Caco-2 (cell line): Measurements from ENCODE around the gene LRRC15. TPM values are rescaled to one million over a fixed set of nuclear protein-coding genes. Genes with fewer than 3 reads are reported as not detected.

ENCODE experiments used
- BruUV-seq: library from RNA; stranded (reverse); fragments of 400-500 nt; replicated peaks from 2 replicates; lab custom pipeline; 2021; lab: Mats Ljungman, UMichigan
- CTCF ChIA-PET: fragments of 300-600 bp; sonication (Branson Sonifier 250); formaldehyde crosslinking; loops from one replicate; lab custom pipeline; 2022; ENCODE audit warnings: antibody characterized with exemption; lab: Charles Lee
- POLR2A ChIA-PET: fragments of 300-600 bp; sonication (Branson Sonifier 250); formaldehyde crosslinking; loops from one replicate; lab custom pipeline; 2022; ENCODE audit warnings: antibody characterized with exemption; lab: Charles Lee
- DNase-seq, 2 experiments: peaks; one replicate each; pipeline versions ENCODE4 v3.0.0 to v3.0.0-alpha.2; 2020 to 2022
- H3K27me3 ChIP-seq: replicated peaks from 2 replicates; pipeline ENCODE4 v1.6.0; 2011; ENCODE audit warnings: low read length; ENCODE audit not compliant: control insufficient read depth, insufficient read depth
- H3K36me3 ChIP-seq: 2 replicates; pipeline ENCODE4 v1.5.1; 2011; ENCODE audit warnings: low read length; ENCODE audit not compliant: control insufficient read depth, insufficient read depth
- H3K4me1 ChIP-seq: fragments of 250-450 bp; sonication (Bioruptor Pico); 2 replicates; pipeline ENCODE4 v1.5.1; 2020; ENCODE audit warnings: mild to moderate bottlenecking
- H3K4me3 ChIP-seq: 2 replicates; pipeline ENCODE4 v1.5.1; 2011; ENCODE audit warnings: low read depth, mild to moderate bottlenecking, control low read depth, low read length
- H3K9me3 ChIP-seq: fragments of 250-450 bp; sonication (Bioruptor Pico); 2 replicates; pipeline ENCODE4 v1.5.1; 2020; ENCODE audit warnings: mild to moderate bottlenecking, moderate library complexity
- H3K27ac Mint-ChIP-seq: one replicate; pipeline ENCODE4 v1.8.0; 2022; ENCODE audit warnings: mixed read lengths; ENCODE audit not compliant: unreplicated experiment
- H3K27me3 Mint-ChIP-seq: one replicate; pipeline ENCODE4 v1.8.0; 2022; ENCODE audit warnings: mixed read lengths; ENCODE audit not compliant: insufficient read depth, unreplicated experiment
- H3K36me3 Mint-ChIP-seq: one replicate; pipeline ENCODE4 v1.8.0; 2022; ENCODE audit warnings: mild to moderate bottlenecking, mixed read lengths; ENCODE audit not compliant: insufficient read depth, unreplicated experiment
- H3K4me1 Mint-ChIP-seq: one replicate; pipeline ENCODE4 v1.8.0; 2022; ENCODE audit warnings: low read depth, mixed read lengths; ENCODE audit not compliant: unreplicated experiment
- H3K4me3 Mint-ChIP-seq: one replicate; pipeline ENCODE4 v1.8.0; 2022; ENCODE audit warnings: mild to moderate bottlenecking, moderate library complexity, mixed read lengths; ENCODE audit not compliant: unreplicated experiment
- H3K9me3 Mint-ChIP-seq: one replicate; pipeline ENCODE4 v1.8.0; 2022; ENCODE audit warnings: mixed read lengths; ENCODE audit not compliant: unreplicated experiment
- intact Hi-C: fragments of 100-400 bp; cut with micrococcal nuclease; formaldehyde crosslinking; loops from one replicate; pipeline ENCODE4 v1.10.0; 2022; ENCODE audit not compliant: unreplicated experiment
- total RNA-seq: library from RNA; stranded (reverse); gene quantifications from 2 replicates; pipeline ENCODE4 v1.2.3, GENCODE V29; 2022
- TF ChIP-seq, protein P1 (sequence below), 2 experiments: fragments of 200-600 bp in 1 of 2; IDR thresholded peaks; 1 replicate in 1 of 2; 2 replicates in 1 of 2; pipeline versions ENCODE4 v1.5.1 to v1.8.0; 2011 to 2022; ENCODE audit warnings: antibody characterized with exemption in 1 of 2, control low read depth in 1 of 2, inconsistent platforms in 1 of 2, low read depth in 1 of 2, low read length in 1 of 2, mild to moderate bottlenecking in 1 of 2, moderate library complexity in 1 of 2; ENCODE audit not compliant: insufficient read depth in 1 of 2, severe bottlenecking in 1 of 2, unreplicated experiment in 1 of 2

LRRC15 gene
- total RNA-seq, 1 experiment from 2014 or later = 0.09 TPM

DNA sequence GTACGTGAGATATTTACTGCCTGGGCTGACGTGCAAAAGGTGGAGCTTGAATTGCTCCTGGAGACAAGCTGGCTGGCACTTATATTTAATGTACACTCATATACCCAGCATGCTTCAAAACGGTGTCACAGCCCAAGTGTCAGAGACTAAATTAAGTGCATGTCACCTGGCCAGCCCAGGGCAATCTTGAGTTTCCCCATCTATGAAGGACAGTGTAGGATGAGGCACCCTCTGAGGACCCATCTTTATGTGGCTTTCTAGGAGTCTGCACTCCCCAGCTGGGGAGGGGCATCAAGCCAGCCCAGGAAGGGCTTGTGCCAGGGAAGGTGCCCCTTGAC, 5.3 kb downstream of the LRRC15 start:
- CTCF ChIA-PET = no interaction called here
- H3K9me3 Mint-ChIP-seq = no peaks in the 10 kb centered on the region
- no peak for DNase-seq
- BruUV-seq = no TSS peak
- no peaks in the 10 kb centered on the region for H3K36me3 Mint-ChIP-seq
- Histone ChIP-seq H3K4me3 (no peak overlapping the region), H3K9me3 (no peaks in the 10 kb centered on the region), H3K27me3 (no peaks in the 10 kb centered on the region), H3K4me1 (peaks cover under 1% of the 10 kb centered on the region; the same call in 1 of the 2 replicates), H3K36me3 (no peaks in the 10 kb centered on the region)
- POLR2A ChIA-PET = no interaction called here
- no peaks in the 10 kb centered on the region for H3K27me3 Mint-ChIP-seq
- TF ChIP-seq, protein P1, sequence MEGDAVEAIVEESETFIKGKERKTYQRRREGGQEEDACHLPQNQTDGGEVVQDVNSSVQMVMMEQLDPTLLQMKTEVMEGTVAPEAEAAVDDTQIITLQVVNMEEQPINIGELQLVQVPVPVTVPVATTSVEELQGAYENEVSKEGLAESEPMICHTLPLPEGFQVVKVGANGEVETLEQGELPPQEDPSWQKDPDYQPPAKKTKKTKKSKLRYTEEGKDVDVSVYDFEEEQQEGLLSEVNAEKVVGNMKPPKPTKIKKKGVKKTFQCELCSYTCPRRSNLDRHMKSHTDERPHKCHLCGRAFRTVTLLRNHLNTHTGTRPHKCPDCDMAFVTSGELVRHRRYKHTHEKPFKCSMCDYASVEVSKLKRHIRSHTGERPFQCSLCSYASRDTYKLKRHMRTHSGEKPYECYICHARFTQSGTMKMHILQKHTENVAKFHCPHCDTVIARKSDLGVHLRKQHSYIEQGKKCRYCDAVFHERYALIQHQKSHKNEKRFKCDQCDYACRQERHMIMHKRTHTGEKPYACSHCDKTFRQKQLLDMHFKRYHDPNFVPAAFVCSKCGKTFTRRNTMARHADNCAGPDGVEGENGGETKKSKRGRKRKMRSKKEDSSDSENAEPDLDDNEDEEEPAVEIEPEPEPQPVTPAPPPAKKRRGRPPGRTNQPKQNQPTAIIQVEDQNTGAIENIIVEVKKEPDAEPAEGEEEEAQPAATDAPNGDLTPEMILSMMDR (IDR thresholded peaks at IDR 0.05; ENCODE audit: insufficient read depth in 1 of 2, low read depth in 1 of 2, low read length in 1 of 2, severe bottlenecking in 1 of 2, unreplicated experiment in 1 of 2) = no peak
- no peak overlapping the region for H3K4me3 Mint-ChIP-seq
- no peak overlapping the region for H3K27ac Mint-ChIP-seq
- intact Hi-C loops = no loop called here
- no peaks in the 10 kb centered on the region for H3K4me1 Mint-ChIP-seq

DNA sequence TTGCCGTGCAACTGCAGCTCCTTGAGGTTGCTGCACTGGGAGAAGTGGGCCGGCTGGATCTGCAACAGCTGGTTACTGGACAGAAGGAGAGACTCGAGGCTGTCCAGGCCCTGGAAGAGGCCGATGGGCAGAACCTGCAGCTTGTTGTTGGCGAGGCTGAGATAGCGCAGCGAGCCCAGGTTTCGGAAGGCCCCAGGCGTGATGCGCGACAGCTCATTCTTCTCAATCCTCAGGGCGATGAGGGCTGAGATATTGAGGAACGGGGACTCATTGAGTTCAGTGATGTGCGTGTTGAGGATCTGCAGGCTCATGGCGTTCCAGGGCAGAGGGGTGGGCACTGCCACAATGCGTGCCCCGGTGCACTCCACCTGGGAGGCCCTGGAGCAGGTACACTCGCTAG, 9.0 kb downstream of the LRRC15 start:
- H3K4me3 Mint-ChIP-seq = no peak overlapping the region
- no peak overlapping the region for H3K27ac Mint-ChIP-seq
- TF ChIP-seq, protein P1 (IDR thresholded peaks at IDR 0.05; ENCODE audit: insufficient read depth in 1 of 2, low read depth in 1 of 2, low read length in 1 of 2, severe bottlenecking in 1 of 2, unreplicated experiment in 1 of 2) = no peak
- H3K4me1 Mint-ChIP-seq = no peaks in the 10 kb centered on the region
- ChIA-PET POLR2A (no interaction called here), CTCF (no interaction called here)
- H3K9me3 Mint-ChIP-seq = no peaks in the 10 kb centered on the region
- Histone ChIP-seq H3K36me3 (no peaks in the 10 kb centered on the region), H3K9me3 (no peaks in the 10 kb centered on the region), H3K4me3 (no peak overlapping the region), H3K27me3 (no peaks in the 10 kb centered on the region), H3K4me1 (no peaks in the 10 kb centered on the region)
- intact Hi-C loops = no loop called here
- H3K27me3 Mint-ChIP-seq = no peaks in the 10 kb centered on the region
- no peak for DNase-seq
- H3K36me3 Mint-ChIP-seq = no peaks in the 10 kb centered on the region
- BruUV-seq = no TSS peak

DNA sequence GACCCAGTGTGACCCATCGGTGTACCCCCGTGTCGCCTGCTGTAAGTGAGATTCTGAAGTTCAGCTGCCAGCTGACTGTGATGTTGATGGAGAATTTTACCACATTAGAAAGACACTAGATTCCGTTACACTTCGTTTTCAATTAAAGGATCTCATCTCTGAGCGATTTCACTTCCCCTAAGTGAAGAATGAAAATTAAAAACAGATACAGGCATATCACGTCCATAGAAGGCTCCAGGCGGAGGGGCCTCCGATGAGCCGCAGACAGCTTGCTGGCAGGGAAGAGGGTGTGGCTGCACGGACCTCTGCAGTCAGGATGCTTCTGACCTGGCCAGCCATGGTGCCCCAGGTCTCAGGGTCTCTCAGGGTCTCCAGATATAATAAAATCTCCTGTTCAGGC, 11.9 kb downstream of the LRRC15 start:
- ChIA-PET CTCF (interaction anchor here (0.8 kb wide), 1 partner anchor 10 kb away, joined by 5 read pairs; no protein-coding TSS in a partner anchor), POLR2A (no interaction called here)
- Histone ChIP-seq H3K36me3 (no peaks in the 10 kb centered on the region), H3K4me1 (no peaks in the 10 kb centered on the region), H3K9me3 (no peaks in the 10 kb centered on the region), H3K4me3 (no peak overlapping the region), H3K27me3 (no peaks in the 10 kb centered on the region)
- Mint-ChIP-seq H3K27ac (no peak overlapping the region), H3K36me3 (no peaks in the 10 kb centered on the region), H3K9me3 (no peaks in the 10 kb centered on the region), H3K4me1 (no peaks in the 10 kb centered on the region), H3K4me3 (no peak overlapping the region), H3K27me3 (no peaks in the 10 kb centered on the region)
- TF ChIP-seq, protein P1 (IDR thresholded peaks at IDR 0.05; ENCODE audit: insufficient read depth in 1 of 2, low read depth in 1 of 2, low read length in 1 of 2, severe bottlenecking in 1 of 2, unreplicated experiment in 1 of 2) = no peak
- DNase-seq = no peak
- intact Hi-C loops = no loop called here
- no TSS peak for BruUV-seq
